Activated CD4-positive, alpha-beta T cell treated with anti-CD3 and anti-CD28 coated beads, Interleukin-2, amount 50 U/mL, for 24 hours (primary cell): ENCODE results near the gene IL18R1.

Experiments used
- DNase-seq, 2 donors: peaks; one replicate each; pipeline ENCODE4 v3.0.0-alpha.2; 2020; ENCODE audit warnings: low read depth in 1 of 2, low spot score in 1 of 2

IL18R1 gene

GRCh38 chr2:102345329-102345920 is 10.2 kb upstream of the IL18R1 start:
- DNase-seq = no peak

- DNase-seq = no peak
Measured at GRCh38 chr2:102346381-102347130, 9.0 kb upstream of the IL18R1 start.

GRCh38 chr2:102350137-102350793 is 5.3 kb upstream of the IL18R1 start:
- DNase-seq = no peak

- DNase-seq = no peak
Measured at GRCh38 chr2:102356381-102356712, 751 bp downstream of the IL18R1 start.

GRCh38 chr2:102356741-102357140 is 1.1 kb downstream of the IL18R1 start:
- DNase-seq = no peak

GRCh38 chr2:102357937-102358336 is 2.3 kb downstream of the IL18R1 start:
- no peak for DNase-seq

- no peak for DNase-seq
Measured at GRCh38 chr2:102358496-102358895, 2.9 kb downstream of the IL18R1 start.

GRCh38 chr2:102359527-102359926 is 3.9 kb downstream of the IL18R1 start:
- no peak for DNase-seq

GRCh38 chr2:102361632-102362241 is 6.1 kb downstream of the IL18R1 start:
- no peak for DNase-seq

- DNase-seq = no peak
Measured at GRCh38 chr2:102365763-102366162, 10.2 kb downstream of the IL18R1 start.

GRCh38 chr2:102366406-102367112 is 11.0 kb downstream of the IL18R1 start:
- DNase-seq = no peak

GRCh38 chr2:102367331-102367971 is 11.9 kb downstream of the IL18R1 start:
- peak in 1 of 2 donors; percentile 33 for DNase-seq

GRCh38 chr2:102368461-102369109 is 13.0 kb downstream of the IL18R1 start:
- DNase-seq = no peak

- DNase-seq = no peak
Measured at GRCh38 chr2:102369866-102370265, 14.3 kb downstream of the IL18R1 start.

GRCh38 chr2:102376052-102376591 is 20.5 kb downstream of the IL18R1 start:
- no peak for DNase-seq

- no peak for DNase-seq
Measured at GRCh38 chr2:102383722-102384121, 28.1 kb downstream of the IL18R1 start.

- no peak for DNase-seq
Measured at GRCh38 chr2:102385522-102385921, 29.9 kb downstream of the IL18R1 start.

GRCh38 chr2:102386004-102386403 is 30.4 kb downstream of the IL18R1 start:
- no peak for DNase-seq

GRCh38 chr2:102386867-102387541 is 31.4 kb downstream of the IL18R1 start:
- DNase-seq = no peak
